Activated naive CD8-positive, alpha-beta T cell treated with anti-CD3 and anti-CD28 coated beads, Interleukin-2, amount 50 U/mL, for 24 hours (primary cell): ENCODE measurements around the gene NT5C2.
"Not testable (repeated sequence)": the region's sequence is repeated elsewhere in the genome, so short reads cannot be mapped to it uniquely, and the experiment has no call there.

ENCODE experiments used
- ATAC-seq: fragments of 150-1000 bp; cut with Tn5 transposase; one replicate; pipeline ENCODE4 v1.10.0; 2021
- DNase-seq: peaks from one replicate; pipeline ENCODE4 v3.0.0; 2021
- H3K27ac Mint-ChIP-seq: one replicate; pipeline ENCODE4 v1.8.0; 2021; ENCODE audit warnings: mild to moderate bottlenecking, mixed read lengths
- H3K27me3 Mint-ChIP-seq: one replicate; pipeline ENCODE4 v1.8.0; 2021; ENCODE audit warnings: mixed read lengths
- H3K36me3 Mint-ChIP-seq: one replicate; pipeline ENCODE4 v1.8.0; 2021; ENCODE audit warnings: low read depth, mixed read lengths
- H3K4me1 Mint-ChIP-seq: one replicate; pipeline ENCODE4 v1.8.0; 2021; ENCODE audit warnings: mixed read lengths
- H3K4me3 Mint-ChIP-seq: one replicate; pipeline ENCODE4 v1.8.0; 2021; ENCODE audit warnings: mild to moderate bottlenecking, moderate library complexity, mixed read lengths
- H3K9me3 Mint-ChIP-seq: one replicate; pipeline ENCODE4 v1.8.0; 2021; ENCODE audit warnings: mixed read lengths

NT5C2 gene

DNA sequence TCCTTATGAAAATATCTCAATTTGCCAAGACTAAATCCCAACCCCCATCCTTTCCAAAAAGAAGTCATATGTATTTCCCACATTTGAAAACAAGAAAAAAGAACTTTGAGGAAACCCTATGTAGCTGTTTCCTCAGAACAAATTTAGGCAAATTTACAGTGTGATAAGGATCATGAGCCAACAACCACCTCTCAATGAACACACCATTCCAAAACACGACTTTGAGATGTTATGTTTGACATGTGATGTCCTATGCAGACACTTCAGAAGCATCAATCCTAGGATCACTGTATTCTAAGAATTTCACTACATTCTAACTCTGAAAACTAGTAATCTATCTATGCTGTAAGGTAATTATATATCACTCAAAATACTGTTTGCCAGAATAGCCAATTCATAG lies 62.2 kb downstream of the NT5C2 start:
- H3K36me3 Mint-ChIP-seq, result peaks cover 43% of the 10 kb centered on the region
- ATAC-seq, result no peak

DNA sequence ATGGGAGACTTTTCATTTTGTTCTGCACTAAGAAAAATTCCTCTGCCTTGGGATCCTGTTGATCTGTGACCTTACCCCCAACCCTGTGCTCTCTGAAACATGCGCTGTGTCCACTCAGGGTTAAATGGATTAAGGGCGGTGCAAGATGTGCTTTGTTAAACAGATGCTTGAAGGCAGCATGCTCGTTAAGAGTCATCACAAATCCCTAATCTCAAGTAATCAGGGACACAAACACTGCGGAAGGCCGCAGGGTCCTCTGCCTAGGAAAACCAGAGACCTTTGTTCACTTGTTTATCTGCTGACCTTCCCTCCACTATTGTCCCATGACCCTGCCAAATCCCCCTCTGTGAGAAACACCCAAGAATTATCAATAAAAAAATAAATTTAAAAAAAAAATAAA lies 62.9 kb downstream of the NT5C2 start:
- not testable (repeated sequence) for H3K27ac Mint-ChIP-seq, H3K9me3 Mint-ChIP-seq, DNase-seq, H3K27me3 Mint-ChIP-seq, H3K4me3 Mint-ChIP-seq, ATAC-seq
- H3K36me3 Mint-ChIP-seq, result peaks cover 39% of the 10 kb centered on the region
- peaks cover 27% of the 10 kb centered on the region for H3K4me1 Mint-ChIP-seq

More for the DNA sequence above, 62.2 kb downstream of the NT5C2 start:
- Mint-ChIP-seq H3K4me1 (peaks cover 25% of the 10 kb centered on the region), H3K9me3 (peaks cover 8% of the 10 kb centered on the region), H3K27me3 (no peaks in the 10 kb centered on the region), H3K4me3 (no peak overlapping the region), H3K27ac (no peak overlapping the region)
- DNase-seq, result no peak

DNA sequence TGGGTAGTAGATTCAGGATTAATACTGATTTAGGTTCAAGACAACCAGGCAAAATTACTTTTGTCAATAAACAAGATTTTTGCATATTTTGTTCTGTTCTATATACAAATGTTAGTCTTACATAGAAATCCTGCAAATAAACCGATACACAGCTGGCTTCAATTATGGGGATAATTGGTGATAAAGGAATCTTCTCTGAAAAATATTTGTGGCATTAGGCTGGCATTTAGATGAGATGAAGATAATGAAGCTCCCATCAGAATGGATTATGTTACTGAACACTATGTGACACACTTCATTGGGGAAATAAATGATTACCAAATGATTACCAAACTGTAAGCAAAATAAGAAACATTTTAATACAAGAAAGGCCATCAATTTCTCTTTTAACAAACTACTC lies 65.8 kb downstream of the NT5C2 start:
- H3K27ac Mint-ChIP-seq, result no peak overlapping the region
- no peak for DNase-seq
- H3K9me3 Mint-ChIP-seq, result no peaks in the 10 kb centered on the region
- H3K36me3 Mint-ChIP-seq, result peaks cover 11% of the 10 kb centered on the region
- no peaks in the 10 kb centered on the region for H3K27me3 Mint-ChIP-seq
- no peak for ATAC-seq
- peaks cover 19% of the 10 kb centered on the region for H3K4me1 Mint-ChIP-seq
- H3K4me3 Mint-ChIP-seq, result no peak overlapping the region

DNA sequence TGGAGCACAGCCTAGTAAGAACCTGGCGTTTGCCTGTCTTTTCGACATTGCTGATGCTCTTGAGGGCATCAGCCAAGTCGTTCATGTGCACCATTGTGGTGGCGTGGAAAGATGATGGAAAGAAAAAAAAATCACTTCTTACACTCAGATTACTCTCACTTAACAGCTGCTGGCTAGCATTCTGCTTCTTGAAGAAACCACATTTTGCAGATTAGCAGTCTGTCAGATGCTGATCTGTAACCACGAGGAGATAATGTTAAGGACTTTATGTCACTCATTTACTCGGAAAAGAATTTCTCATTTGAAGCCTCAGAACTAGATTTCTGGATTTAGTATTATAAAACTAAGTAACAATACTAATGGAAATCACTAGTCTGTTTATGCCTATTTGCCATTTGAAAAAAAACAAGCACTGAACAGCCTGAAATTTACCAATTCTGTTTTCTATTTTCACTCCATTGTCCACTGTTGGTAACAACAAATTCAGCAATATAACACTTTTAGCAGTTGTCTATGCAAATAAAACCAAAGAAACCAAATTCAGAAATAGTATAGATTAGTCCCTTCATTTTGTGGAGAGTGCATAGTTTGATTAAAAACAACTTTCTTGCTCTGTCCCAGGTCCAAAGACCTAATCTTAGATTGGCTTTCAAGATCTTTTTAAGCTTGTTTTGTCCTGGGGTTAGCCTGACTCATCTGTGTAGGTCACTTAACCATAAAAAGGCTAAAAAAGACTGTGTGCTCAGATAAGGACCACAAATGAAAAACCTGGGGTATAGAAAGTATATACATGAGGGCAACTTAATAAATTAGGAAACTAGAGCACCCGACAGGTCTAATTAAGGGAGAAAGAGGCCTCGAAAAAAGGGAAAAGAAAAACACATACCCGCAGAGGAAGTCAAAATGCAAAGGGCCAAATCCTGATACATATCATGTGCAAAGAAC lies 67.5 kb downstream of the NT5C2 start:
- peaks cover 19% of the 10 kb centered on the region for H3K4me1 Mint-ChIP-seq
- peaks cover 6% of the 10 kb centered on the region for H3K36me3 Mint-ChIP-seq
- H3K9me3 Mint-ChIP-seq, result no peaks in the 10 kb centered on the region
- no peaks in the 10 kb centered on the region for H3K27me3 Mint-ChIP-seq
- no peak overlapping the region for H3K4me3 Mint-ChIP-seq
- peak overlapping the region; percentile 16 for H3K27ac Mint-ChIP-seq
- ATAC-seq (peak; percentile 52), DNase-seq (no peak)

DNA sequence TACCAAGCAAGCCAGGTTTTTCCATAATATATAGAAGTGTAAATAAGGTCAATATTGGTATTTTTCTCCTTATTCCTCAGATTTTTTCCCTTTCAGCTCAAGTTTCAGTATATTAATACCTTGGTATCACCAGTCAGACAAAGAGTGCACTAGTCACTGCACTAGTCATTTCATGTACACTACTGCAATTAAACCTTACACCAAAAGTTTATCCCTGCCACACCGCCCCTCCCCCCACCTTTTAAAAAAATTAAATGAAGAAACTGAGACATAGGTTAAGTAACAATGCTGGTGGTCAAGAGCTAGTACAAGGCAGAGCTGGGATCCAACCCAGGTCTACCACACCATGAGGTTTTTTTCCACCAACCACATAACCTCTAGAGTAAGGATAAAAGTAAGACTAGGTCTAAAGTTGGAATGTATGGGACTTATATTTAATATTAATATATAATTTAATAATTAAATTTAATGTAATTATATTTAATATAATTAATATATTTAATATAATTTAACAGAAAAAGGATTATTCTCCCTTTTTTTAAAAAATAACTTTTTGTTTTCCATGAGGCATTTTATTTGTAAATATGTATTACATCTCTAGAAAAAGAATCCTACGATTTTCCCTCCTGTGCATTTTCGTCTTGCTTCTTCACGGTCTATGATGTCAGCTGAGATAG lies 68.5 kb downstream of the NT5C2 start:
- H3K4me1 Mint-ChIP-seq, result peaks cover 19% of the 10 kb centered on the region
- H3K36me3 Mint-ChIP-seq, result peaks cover 5% of the 10 kb centered on the region
- DNase-seq (no peak), ATAC-seq (no peak)
- H3K27ac Mint-ChIP-seq, result peak overlapping the region; percentile 49
- H3K9me3 Mint-ChIP-seq, result no peaks in the 10 kb centered on the region
- H3K27me3 Mint-ChIP-seq, result no peaks in the 10 kb centered on the region
- H3K4me3 Mint-ChIP-seq, result no peak overlapping the region

DNA sequence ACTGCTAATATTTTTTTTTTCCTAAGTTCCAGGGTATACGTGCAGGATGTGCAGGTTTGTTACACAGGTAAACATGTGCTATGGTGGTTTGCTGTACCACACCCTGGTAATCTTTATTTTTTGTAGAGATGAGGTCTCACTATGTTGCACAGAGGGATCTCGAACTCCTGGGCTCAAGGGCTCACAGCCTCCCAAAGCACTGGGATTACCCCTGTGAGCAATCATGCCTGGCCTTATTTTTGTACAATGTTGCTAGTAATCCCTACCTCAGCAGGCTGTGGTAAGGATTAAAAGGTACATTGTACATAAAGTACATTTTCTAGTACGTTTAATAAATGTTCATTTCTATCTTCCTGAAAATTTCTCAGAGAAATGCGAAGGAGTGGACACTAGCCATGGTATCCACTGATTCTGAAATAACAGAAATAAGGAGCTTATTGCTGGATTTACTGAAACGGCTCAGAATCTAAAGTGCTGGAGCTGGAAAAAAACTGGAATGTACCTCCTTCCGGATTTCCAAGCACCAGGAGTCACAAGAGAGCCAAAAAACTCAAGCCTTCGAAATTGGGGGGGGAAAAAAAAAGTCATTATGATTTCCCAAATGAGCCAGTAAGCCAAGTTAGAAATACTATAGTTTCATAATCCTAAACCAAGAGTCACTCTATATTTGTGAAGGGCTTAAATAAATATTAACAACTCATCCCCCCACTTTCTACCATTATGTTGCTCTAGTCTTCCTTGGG lies 69.6 kb downstream of the NT5C2 start:
- H3K36me3 Mint-ChIP-seq, result peaks cover 5% of the 10 kb centered on the region
- H3K4me1 Mint-ChIP-seq, result peaks cover 19% of the 10 kb centered on the region
- no peaks in the 10 kb centered on the region for H3K27me3 Mint-ChIP-seq
- DNase-seq, result no peak
- no peak overlapping the region for H3K4me3 Mint-ChIP-seq
- no peak for ATAC-seq
- H3K27ac Mint-ChIP-seq, result no peak overlapping the region
- H3K9me3 Mint-ChIP-seq, result no peaks in the 10 kb centered on the region

DNA sequence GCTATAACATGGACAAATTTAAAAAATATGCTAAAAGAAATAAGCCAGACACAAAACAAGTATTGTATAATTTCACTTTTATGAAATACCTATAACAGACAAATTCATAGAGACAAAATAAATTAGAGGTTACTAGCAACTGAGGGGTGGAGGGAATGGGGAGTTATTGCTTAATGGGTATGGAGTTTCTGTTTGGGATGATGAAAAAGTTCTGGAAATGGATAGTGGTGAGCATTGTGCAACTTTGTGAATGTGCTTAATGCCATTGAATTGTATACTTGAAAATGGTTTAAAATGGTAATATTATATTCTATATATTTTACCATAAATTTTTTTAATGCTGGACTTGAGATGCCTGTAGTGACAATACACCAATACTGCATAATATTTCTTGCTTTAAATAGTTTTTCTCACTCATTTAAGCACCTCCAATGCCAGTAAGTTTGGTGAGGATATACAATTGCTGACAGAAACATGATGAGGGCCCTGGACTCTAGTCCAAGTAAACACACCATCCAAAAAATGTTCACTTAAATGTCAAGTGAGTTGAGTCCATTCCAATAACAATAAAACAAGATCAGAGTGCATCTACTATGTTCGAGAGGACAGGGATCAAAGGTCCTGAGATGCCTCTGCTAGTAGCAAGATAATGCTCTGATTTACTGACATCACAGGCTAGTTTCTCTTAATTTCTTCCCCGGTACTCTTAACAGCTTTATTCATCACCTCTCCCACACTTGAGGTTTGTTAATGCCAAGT lies 71.9 kb downstream of the NT5C2 start:
- Mint-ChIP-seq H3K9me3 (no peaks in the 10 kb centered on the region), H3K4me1 (peaks cover 16% of the 10 kb centered on the region), H3K4me3 (no peak overlapping the region), H3K27ac (no peak overlapping the region), H3K27me3 (no peaks in the 10 kb centered on the region), H3K36me3 (peaks cover 2% of the 10 kb centered on the region)
- no peak for DNase-seq
- ATAC-seq, result no peak

DNA sequence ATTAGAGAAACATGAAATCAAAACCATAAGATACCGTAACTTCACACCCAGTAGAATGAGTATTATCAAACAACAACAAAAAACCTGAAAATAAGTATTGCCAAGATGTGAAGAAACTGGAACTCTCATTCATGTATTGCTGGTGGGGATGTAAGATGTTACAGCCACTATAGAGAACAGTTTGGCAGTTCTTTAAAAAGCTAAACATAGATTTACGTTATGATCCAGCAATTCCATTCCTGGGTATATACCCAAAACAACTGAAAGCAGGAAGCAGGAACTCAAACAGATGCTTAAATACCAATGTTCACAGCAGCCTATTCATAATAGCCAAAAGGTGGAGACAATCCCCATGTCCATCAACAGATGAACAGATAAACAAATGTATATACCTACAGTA lies 72.5 kb downstream of the NT5C2 start:
- ATAC-seq (no peak), DNase-seq (no peak)
- H3K36me3 Mint-ChIP-seq, result no peaks in the 10 kb centered on the region
- no peaks in the 10 kb centered on the region for H3K27me3 Mint-ChIP-seq
- H3K27ac Mint-ChIP-seq, result no peak overlapping the region
- H3K9me3 Mint-ChIP-seq, result no peaks in the 10 kb centered on the region
- no peak overlapping the region for H3K4me3 Mint-ChIP-seq
- peaks cover 10% of the 10 kb centered on the region for H3K4me1 Mint-ChIP-seq

DNA sequence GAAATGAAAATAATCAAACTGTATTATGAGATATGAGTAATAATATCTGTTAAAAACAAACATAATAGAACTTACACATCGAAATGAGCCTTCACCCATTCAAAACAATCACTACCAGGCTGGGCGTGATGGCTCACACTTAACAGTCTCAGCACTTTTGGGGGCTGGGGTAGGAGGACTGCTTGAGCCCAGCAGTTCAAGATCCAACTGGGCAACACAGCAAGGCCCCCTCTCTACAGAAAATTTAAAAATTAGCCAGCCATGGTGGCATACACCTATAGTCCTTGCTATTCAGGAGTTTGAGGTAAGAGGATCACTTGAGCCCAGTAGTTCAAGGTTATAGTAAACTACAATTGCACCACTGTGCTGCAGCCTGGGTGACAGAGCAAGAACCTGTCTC lies 75.8 kb downstream of the NT5C2 start:
- Mint-ChIP-seq H3K9me3 (no peaks in the 10 kb centered on the region), H3K4me1 (peaks cover 7% of the 10 kb centered on the region), H3K4me3 (no peak overlapping the region), H3K36me3 (no peaks in the 10 kb centered on the region), H3K27me3 (no peaks in the 10 kb centered on the region), H3K27ac (no peak overlapping the region)
- DNase-seq (no peak), ATAC-seq (no peak)

DNA sequence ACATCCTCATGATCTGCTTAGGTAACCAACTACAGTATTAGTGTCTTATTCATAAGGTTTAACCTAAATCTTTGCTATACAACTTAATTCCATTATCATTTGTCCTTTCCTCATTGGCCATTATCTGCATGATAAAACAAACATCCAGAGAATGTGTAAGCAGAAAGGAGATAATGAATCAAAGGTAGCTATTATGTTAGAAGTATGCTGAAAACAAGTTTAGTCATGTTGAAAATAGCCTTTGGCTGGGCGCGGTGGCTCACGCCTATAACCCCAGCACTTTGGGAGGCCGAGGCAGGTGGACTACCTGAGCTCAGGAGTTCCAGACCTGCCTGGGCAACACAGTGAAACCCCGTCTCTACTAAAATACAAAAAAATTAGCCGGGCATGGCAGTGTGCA lies 78.2 kb downstream of the NT5C2 start:
- Mint-ChIP-seq H3K9me3 (no peaks in the 10 kb centered on the region), H3K4me1 (peaks cover 14% of the 10 kb centered on the region), H3K36me3 (no peaks in the 10 kb centered on the region), H3K27ac (no peak overlapping the region), H3K27me3 (no peaks in the 10 kb centered on the region), H3K4me3 (no peak overlapping the region)
- DNase-seq, result no peak
- ATAC-seq, result no peak

DNA sequence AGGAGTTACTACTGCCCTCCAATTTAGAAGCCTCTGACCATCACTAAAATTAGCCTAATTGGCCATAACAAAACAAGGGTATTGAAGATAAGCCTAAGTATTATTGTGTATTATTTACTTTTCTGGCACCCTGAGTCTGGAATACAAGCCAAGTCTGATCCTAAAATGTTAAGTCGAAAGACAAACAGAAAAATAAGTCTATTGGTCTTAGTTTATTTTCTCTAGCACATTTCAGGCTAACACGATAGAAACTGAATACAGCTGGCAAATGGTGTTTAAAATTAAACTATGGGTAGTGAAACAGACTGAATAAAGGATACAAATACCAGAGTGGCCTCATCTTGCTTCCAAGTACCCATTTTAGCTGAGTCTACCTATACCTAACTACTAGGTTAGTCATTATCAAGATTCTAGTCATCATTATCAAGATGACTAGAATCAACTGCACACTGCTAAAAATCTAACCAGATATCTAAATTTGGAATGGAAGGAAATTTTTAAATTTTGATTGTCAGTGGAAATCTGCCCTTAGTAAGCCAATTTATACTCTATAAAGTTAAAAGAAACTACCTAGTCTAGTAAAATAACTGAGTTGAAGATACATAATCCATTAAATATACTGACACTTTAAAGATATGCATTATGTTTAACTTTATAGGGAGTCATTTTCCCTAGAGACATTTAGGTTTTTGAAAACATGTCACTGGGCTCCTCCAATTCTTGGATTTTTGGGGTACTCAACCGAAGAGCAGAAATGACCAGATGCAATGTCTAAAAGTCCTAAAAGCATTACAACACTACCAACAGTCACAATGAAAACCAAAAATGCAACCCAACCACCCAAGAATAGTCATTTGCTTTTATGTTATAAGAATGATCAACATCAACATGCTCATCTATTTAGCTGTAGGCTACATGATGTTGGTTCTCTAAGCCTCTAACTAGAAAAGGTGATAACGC lies 80.9 kb downstream of the NT5C2 start:
- H3K4me1 Mint-ChIP-seq, result peaks cover 14% of the 10 kb centered on the region
- peak; percentile 93 for ATAC-seq
- H3K4me3 Mint-ChIP-seq, result no peak overlapping the region
- DNase-seq, result no peak
- H3K27ac Mint-ChIP-seq, result peak overlapping the region; percentile 8
- H3K27me3 Mint-ChIP-seq, result no peaks in the 10 kb centered on the region
- H3K36me3 Mint-ChIP-seq, result peaks cover 3% of the 10 kb centered on the region
- H3K9me3 Mint-ChIP-seq, result no peaks in the 10 kb centered on the region

DNA sequence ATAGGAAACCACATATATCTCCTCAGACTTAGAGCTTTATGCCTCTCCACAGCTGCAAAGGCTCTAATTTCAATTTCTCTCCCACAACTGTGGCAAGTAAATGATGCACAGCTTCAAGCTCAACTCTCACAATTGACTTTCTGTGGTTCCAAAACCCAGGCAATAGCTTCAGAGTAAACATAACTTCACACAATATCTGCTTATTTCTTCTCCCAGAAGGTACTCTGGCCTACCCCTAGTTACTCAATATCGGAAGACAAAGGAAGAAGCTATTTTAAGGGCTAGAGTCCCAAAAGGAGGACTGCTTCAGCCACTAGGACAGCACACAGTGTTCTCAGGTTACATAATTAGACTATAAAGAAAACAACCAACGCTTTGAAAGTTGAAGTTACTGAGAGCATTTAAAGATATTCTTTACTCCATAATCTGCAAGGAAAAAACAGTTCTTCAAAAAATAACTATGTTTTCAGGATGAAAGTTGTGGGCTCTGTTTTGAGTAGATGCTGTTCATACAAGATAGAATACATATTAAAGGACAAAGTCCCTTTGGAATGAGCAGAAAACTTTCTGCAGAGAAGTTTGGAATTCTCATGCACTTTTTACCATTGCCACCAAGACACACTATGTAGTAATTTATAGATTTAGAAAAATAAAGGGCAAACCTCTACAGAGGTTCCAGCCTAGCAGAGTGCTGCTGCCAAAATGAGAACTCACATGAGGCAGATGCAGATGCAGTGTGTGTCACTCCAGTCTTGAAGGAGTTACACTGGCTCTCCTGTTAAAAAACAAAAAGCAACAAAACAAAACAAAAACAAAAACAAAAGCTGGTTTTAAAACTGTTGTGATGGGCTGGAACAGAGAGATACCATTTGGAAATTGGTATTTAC lies 81.8 kb downstream of the NT5C2 start:
- ATAC-seq, result no peak
- Mint-ChIP-seq H3K36me3 (peaks cover 3% of the 10 kb centered on the region), H3K27ac (no peak overlapping the region), H3K4me1 (peaks cover 14% of the 10 kb centered on the region), H3K9me3 (no peaks in the 10 kb centered on the region), H3K4me3 (no peak overlapping the region), H3K27me3 (no peaks in the 10 kb centered on the region)
- no peak for DNase-seq
